ENCODE measurements around the gene B4GALT1.

B4GALT1 gene

GRCh38 chr9:33117306-33117705, 49.8 kb downstream of the B4GALT1 start:
- no peak for DNase-seq

- no peak for DNase-seq
Measured at GRCh38 chr9:33116860-33117259, 50.3 kb downstream of the B4GALT1 start.

GRCh38 chr9:33114746-33115145, 52.4 kb downstream of the B4GALT1 start:
- DNase-seq: no peak

GRCh38 chr9:33113799-33114547, 53.2 kb downstream of the B4GALT1 start:
- no peak for DNase-seq

- DNase-seq: no peak
Measured at GRCh38 chr9:33112094-33112493, 55.0 kb downstream of the B4GALT1 start.

GRCh38 chr9:33111631-33112030, 55.5 kb downstream of the B4GALT1 start:
- no peak for DNase-seq

GRCh38 chr9:33110686-33111085, 56.5 kb downstream of the B4GALT1 start:
- no peak for DNase-seq

GRCh38 chr9:33109850-33110595, 57.1 kb downstream of the B4GALT1 start:
- no peak for DNase-seq

- DNase-seq: no peak
Measured at GRCh38 chr9:33109097-33109496, 58.0 kb downstream of the B4GALT1 start.

- DNase-seq: no peak
Measured at GRCh38 chr9:33108472-33108871, 58.7 kb downstream of the B4GALT1 start.

GRCh38 chr9:33107762-33108161, 59.4 kb downstream of the B4GALT1 start:
- no peak for DNase-seq

- no peak for DNase-seq
Measured at GRCh38 chr9:33106827-33107621, 60.1 kb downstream of the B4GALT1 start.

- DNase-seq: no peak
Measured at GRCh38 chr9:33106372-33106771, 60.8 kb downstream of the B4GALT1 start.

- DNase-seq: no peak
Measured at GRCh38 chr9:33105959-33106358, 61.2 kb downstream of the B4GALT1 start.

- DNase-seq: no peak
Measured at GRCh38 chr9:33105504-33105903, 61.6 kb downstream of the B4GALT1 start.

GRCh38 chr9:33104401-33104800, 62.7 kb downstream of the B4GALT1 start:
- no peak for DNase-seq

GRCh38 chr9:33103501-33104281, 63.4 kb downstream of the B4GALT1 start:
- no peak for DNase-seq

GRCh38 chr9:33102551-33103210, 64.5 kb downstream of the B4GALT1 start:
- DNase-seq: no peak

- no peak for DNase-seq
Measured at GRCh38 chr9:33101104-33101951, 65.8 kb downstream of the B4GALT1 start.

GRCh38 chr9:33099754-33100153, 67.4 kb downstream of the B4GALT1 start:
- no peak for DNase-seq

- DNase-seq: no peak
Measured at GRCh38 chr9:33097192-33097591, 69.9 kb downstream of the B4GALT1 start.

Data from activated CD4-positive, alpha-beta T cell treated with anti-CD3 and anti-CD28 coated beads, Interleukin-2, amount 50 U/mL, for 48 hours (primary cell).